K562 (cell line): ENCODE results near the gene KIF26B. TPM values are rescaled to one million over a fixed set of nuclear protein-coding genes. Genes with fewer than 3 reads are reported as not detected.
A peak's percentile ranks its signal among the peaks of the same experiment; 100 is the strongest.

Source experiments
- BCOR ChIP-seq: fragments of 450-650 bp; IDR thresholded peaks from 2 replicates; pipeline ENCODE4 v1.6.1; 2016
- BHLHE40 ChIP-seq: IDR thresholded peaks from 2 replicates; pipeline ENCODE4 v1.6.1; 2011; ENCODE audit warnings: low read length, improper control_type of control experiment
- GABPB2 ChIP-seq: fragments of 250-450 bp; sonication (Bioruptor Pico); conservative IDR thresholded peaks from 2 replicates; pipeline ENCODE4 v1.5.1; 2021; ENCODE audit warnings: mild to moderate bottlenecking
- MEF2D ChIP-seq: conservative IDR thresholded peaks from 2 replicates; pipeline ENCODE4 v1.6.1; 2016; ENCODE audit warnings: low read depth, missing genetic modification characterization, missing compliant biosample characterization
- PML ChIP-seq: IDR thresholded peaks from 2 replicates; pipeline ENCODE4 v1.6.1; 2012; ENCODE audit warnings: low read length, inconsistent platforms
- RBM14 ChIP-seq: fragments of 200-400 bp; formaldehyde crosslinking; IDR thresholded peaks from 2 replicates; pipeline ENCODE4 v1.6.1; 2018; ENCODE audit warnings: low read depth, mild to moderate bottlenecking, low read length, moderate library complexity, borderline replicate concordance; ENCODE audit not compliant: insufficient read depth
- REST ChIP-seq, 2 experiments: fragments of 450-650 bp; formaldehyde crosslinking in 1 of 2; IDR thresholded peaks; 2 replicates each; pipeline versions ENCODE4 v1.4.0 to v1.6.1; 2014 to 2020; ENCODE audit warnings: mild to moderate bottlenecking in 2 of 2, borderline replicate concordance in 1 of 2, low read depth in 1 of 2
- RNF2 ChIP-seq: sonication (generic); IDR thresholded peaks from 2 replicates; pipeline ENCODE4 v1.6.1; 2016
- TSC22D4 ChIP-seq: fragments of 450-650 bp; IDR thresholded peaks from 2 replicates; pipeline ENCODE4 v1.6.1; 2016; ENCODE audit warnings: missing genetic modification characterization, missing biosample characterization, control low read depth
- ZBTB33 ChIP-seq: sonication (generic); formaldehyde crosslinking; IDR thresholded peaks from 2 replicates; pipeline ENCODE4 v1.8.1; 2023; ENCODE audit warnings: mild to moderate bottlenecking, missing genetic modification reagents
- ZC3H4 ChIP-seq: sonication (generic); formaldehyde crosslinking; IDR thresholded peaks from 2 replicates; pipeline ENCODE4 v1.9.0; 2021; ENCODE audit warnings: missing genetic modification reagents, borderline replicate concordance
- ZEB2 ChIP-seq: fragments of 450-650 bp; IDR thresholded peaks from 2 replicates; pipeline ENCODE4 v1.6.1; 2016
- ZNF133 ChIP-seq: fragments of 250-450 bp; sonication (Bioruptor Pico); IDR thresholded peaks from 2 replicates; pipeline ENCODE4 v1.4.0; 2020; ENCODE audit warnings: mild to moderate bottlenecking
- ZNF586 ChIP-seq: fragments of 450-650 bp; formaldehyde crosslinking; conservative IDR thresholded peaks from 2 replicates; pipeline ENCODE4 v1.4.0; 2020; ENCODE audit warnings: mild to moderate bottlenecking, moderate library complexity
- ZNF780A ChIP-seq: fragments of 250-450 bp; sonication (Bioruptor Pico); IDR thresholded peaks from 2 replicates; pipeline ENCODE4 v1.5.0; 2021; ENCODE audit warnings: mild to moderate bottlenecking
- ZZZ3 ChIP-seq: fragments of 450-650 bp; IDR thresholded peaks from 2 replicates; pipeline ENCODE4 v1.6.1; 2016; ENCODE audit warnings: antibody characterized with exemption, mild to moderate bottlenecking, moderate library complexity
- polyA plus RNA-seq, 8 experiments: library from polyadenylated mRNA; depleted of rRNA in 4 of 8; stranded (reverse) in 5 of 8; unstranded in 3 of 8; fragments of >200 nt; fragmentation: Nextera tagmentation in 2 of 8; fragmentation: Illumina TruSeq in 1 of 8; extraction: Ambion mirVana in 2 of 8; extraction: Trizol in 1 of 8; gene quantifications; 2 replicates each; pipeline versions ENCODE4 v1.2.1 to v1.2.3, GENCODE V29; 2011 to 2014; ENCODE audit warnings: inconsistent platforms in 1 of 8, missing spikeins in 1 of 8
- total RNA-seq, 7 experiments: library from RNA; depleted of rRNA in 6 of 7; stranded (reverse); fragments of >200 nt in 6 of 7; fragmentation: Illumina TruSeq in 2 of 7; extraction: Trizol in 2 of 7; gene quantifications; 2 replicates each; pipeline versions ENCODE4 v1.2.1 to v1.2.3, GENCODE V29; 2011 to 2021; ENCODE audit warnings: low replicate concordance in 1 of 7
- TF ChIP-seq, protein P1 (sequence below): fragments of 450-650 bp; formaldehyde crosslinking; IDR thresholded peaks from 2 replicates; pipeline ENCODE4 v1.4.0; 2020; ENCODE audit warnings: mild to moderate bottlenecking
- TF ChIP-seq, protein P2 (sequence below): IDR thresholded peaks from 3 replicates; pipeline ENCODE4 v1.6.1; 2011; ENCODE audit warnings: borderline replicate concordance, mild to moderate bottlenecking; ENCODE audit not compliant: insufficient read length, insufficient read depth

Gene KIF26B
- total and polyA plus RNA-seq, 9 of the 15 experiments (the other 6 are each of a cell fraction or from before 2014, with no cell fraction given), result 0.02 to 0.08 (median 0.03) TPM; not detected in 6

DNA sequence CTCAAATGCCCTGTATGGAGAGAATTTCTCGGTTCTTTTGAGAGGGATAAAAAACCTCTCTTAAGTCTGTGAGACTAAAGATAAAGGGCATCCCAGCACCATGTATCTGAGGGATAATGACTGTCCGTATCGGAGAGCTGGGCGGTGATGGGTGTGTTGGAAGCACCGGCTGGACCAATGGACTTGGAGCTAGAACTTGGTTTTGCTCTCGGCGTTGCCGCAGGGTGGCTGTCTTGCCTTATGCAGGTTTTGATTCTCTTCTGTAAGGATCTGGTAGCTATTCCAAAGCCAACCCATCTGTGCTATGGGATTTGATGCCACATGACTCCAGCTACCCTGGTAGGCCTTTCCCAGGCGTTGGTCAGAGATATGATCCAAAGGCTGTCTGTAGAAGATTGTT, 348.8 kb downstream of the KIF26B start (continued):
- TF ChIP-seq REST (IDR thresholded peaks at IDR 0.05; ENCODE audit: borderline replicate concordance), result peak; percentile 20; the same call in 1 of the 2 replicates
- TF ChIP-seq REST (CRISPR knock-in tag; IDR thresholded peaks at IDR 0.05; ENCODE audit: low read depth), result no peak
- no peak for TF ChIP-seq ZNF133
- TF ChIP-seq ZZZ3, result no peak
- no peak for TF ChIP-seq RNF2
- TF ChIP-seq ZNF780A (CRISPR knock-in tag), result no peak
- TF ChIP-seq ZC3H4, result no peak
- TF ChIP-seq PML, result no peak
- TF ChIP-seq TSC22D4, result no peak
- no peak for TF ChIP-seq BHLHE40
- no peak for TF ChIP-seq MEF2D (tag)
- TF ChIP-seq ZEB2, result no peak
- TF ChIP-seq, protein P1, sequence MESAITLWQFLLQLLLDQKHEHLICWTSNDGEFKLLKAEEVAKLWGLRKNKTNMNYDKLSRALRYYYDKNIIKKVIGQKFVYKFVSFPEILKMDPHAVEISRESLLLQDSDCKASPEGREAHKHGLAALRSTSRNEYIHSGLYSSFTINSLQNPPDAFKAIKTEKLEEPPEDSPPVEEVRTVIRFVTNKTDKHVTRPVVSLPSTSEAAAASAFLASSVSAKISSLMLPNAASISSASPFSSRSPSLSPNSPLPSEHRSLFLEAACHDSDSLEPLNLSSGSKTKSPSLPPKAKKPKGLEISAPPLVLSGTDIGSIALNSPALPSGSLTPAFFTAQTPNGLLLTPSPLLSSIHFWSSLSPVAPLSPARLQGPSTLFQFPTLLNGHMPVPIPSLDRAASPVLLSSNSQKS (CRISPR knock-in tag), result no peak
- TF ChIP-seq ZNF586 (CRISPR knock-in tag), result no peak
- TF ChIP-seq RBM14, result no peak
- TF ChIP-seq ZBTB33 (CRISPR knock-in tag), result no peak
- TF ChIP-seq, protein P2, sequence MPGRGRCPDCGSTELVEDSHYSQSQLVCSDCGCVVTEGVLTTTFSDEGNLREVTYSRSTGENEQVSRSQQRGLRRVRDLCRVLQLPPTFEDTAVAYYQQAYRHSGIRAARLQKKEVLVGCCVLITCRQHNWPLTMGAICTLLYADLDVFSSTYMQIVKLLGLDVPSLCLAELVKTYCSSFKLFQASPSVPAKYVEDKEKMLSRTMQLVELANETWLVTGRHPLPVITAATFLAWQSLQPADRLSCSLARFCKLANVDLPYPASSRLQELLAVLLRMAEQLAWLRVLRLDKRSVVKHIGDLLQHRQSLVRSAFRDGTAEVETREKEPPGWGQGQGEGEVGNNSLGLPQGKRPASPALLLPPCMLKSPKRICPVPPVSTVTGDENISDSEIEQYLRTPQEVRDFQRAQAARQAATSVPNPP, result no peak
- TF ChIP-seq BCOR, result no peak
- TF ChIP-seq GABPB2 (CRISPR knock-in tag), result no peak
